AG04450 (cell line): Measurements from ENCODE around the gene NOVA1. TPM values are rescaled to one million over a fixed set of nuclear protein-coding genes. Genes with fewer than 3 reads are reported as not detected.

Source experiments
- CTCF ChIA-PET: fragments of 300-600, 350-600 bp; formaldehyde crosslinking; extraction: SDS; loops from one replicate; lab custom pipeline; 2022; ENCODE audit warnings: antibody characterized with exemption, inconsistent platforms; lab: Charles Lee
- POLR2A ChIA-PET: fragments of 350-600 bp; formaldehyde crosslinking; extraction: SDS; loops from one replicate; lab custom pipeline; 2021; ENCODE audit warnings: antibody characterized with exemption, inconsistent platforms; lab: Yijun Ruan, JAX
- DNase-seq: peaks from one replicate; pipeline ENCODE4 v3.0.0-alpha.2; 2011; ENCODE audit warnings: low read depth, low spot score
- H3K27ac ChIP-seq: one replicate; pipeline ENCODE4 v1.5.1; 2012; ENCODE audit warnings: low read depth, low read length, control low read depth
- H3K27me3 ChIP-seq: one replicate; pipeline ENCODE4 v1.6.0; 2012; ENCODE audit warnings: low read length; ENCODE audit not compliant: control insufficient read depth, insufficient read depth
- H3K4me3 ChIP-seq: 2 replicates; pipeline ENCODE4 v1.5.1; 2011; ENCODE audit warnings: mild to moderate bottlenecking, low read depth, low read length, control low read depth
- H3K9me3 ChIP-seq: 2 replicates; pipeline ENCODE4 v1.5.1; 2012; ENCODE audit warnings: low read length; ENCODE audit not compliant: control insufficient read depth, insufficient read depth
- CTCF ChIP-seq: IDR thresholded peaks from 2 replicates; pipeline ENCODE4 v1.5.1; 2011; ENCODE audit warnings: low read depth, low read length, control low read depth, inconsistent platforms
- polyA plus RNA-seq: library from polyadenylated mRNA; depleted of rRNA; stranded (reverse); fragments of >200 nt; gene quantifications from 2 replicates; pipeline ENCODE4 v1.2.3, GENCODE V29; 2011

Gene NOVA1
- polyA plus RNA-seq, 1 experiment, result 5.1 TPM

DNA sequence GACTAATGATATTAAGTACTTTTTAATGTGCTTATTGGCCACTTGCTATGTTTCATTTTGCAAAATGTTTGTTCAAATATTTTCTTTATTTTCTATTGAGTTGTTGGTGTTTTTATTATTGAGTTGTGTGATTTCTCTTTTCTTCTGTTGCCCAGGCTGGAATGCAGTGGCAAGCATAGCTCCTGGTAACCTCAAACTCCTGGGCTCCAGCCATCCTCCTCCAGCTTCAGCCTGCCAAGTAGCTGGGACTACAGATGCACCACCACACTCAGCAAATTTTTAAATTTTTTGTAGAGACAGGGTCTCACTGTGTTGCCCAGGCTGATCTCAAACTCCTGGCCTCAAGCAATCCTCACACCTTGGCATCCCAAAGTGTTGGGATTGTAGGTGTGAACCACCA lies 199.2 kb downstream of the NOVA1 start:
- ChIA-PET CTCF (no interaction called here), POLR2A (no interaction called here)
- H3K27ac ChIP-seq, result no peak overlapping the region
- no peak for TF ChIP-seq CTCF
- no peak overlapping the region for H3K4me3 ChIP-seq
- DNase-seq, result no peak
- H3K9me3 ChIP-seq, result no peaks in the 10 kb centered on the region
- no peaks in the 10 kb centered on the region for H3K27me3 ChIP-seq
